Lung (tissue), 12 donors: ENCODE results near the gene TTLL10. TPM values are rescaled to one million over a fixed set of nuclear protein-coding genes. Genes with fewer than 3 reads are reported as not detected.

ENCODE experiments used
- ATAC-seq: fragments of 200-7000 bp; cut with Tn5 transposase; one replicate; pipeline ENCODE4 v1.9.1; 2020; ENCODE audit warnings: moderate number of reproducible peaks; ENCODE audit not compliant: insufficient read depth, low FRiP score
- DNase-seq, 3 donors: peaks; one replicate each; pipeline ENCODE4 v3.0.0-alpha.2; 2013 to 2017
- H3K27ac ChIP-seq, 2 donors: one replicate each; pipeline ENCODE4 v1.5.1; 2013; ENCODE audit warnings: mild to moderate bottlenecking in 2 of 2, moderate library complexity in 2 of 2, control low read depth in 1 of 2, inconsistent platforms in 1 of 2, low read depth in 1 of 2, low read length in 1 of 2
- H3K27me3 ChIP-seq, 3 donors: one replicate each; pipeline ENCODE4 v1.5.1; 2013; ENCODE audit warnings: low read length in 2 of 3; ENCODE audit not compliant: control insufficient read depth in 3 of 3, insufficient read depth in 3 of 3
- H3K36me3 ChIP-seq, 4 donors: one replicate each; pipeline ENCODE4 v1.5.1; 2013; ENCODE audit warnings: low read length in 4 of 4, mild to moderate bottlenecking in 1 of 4, moderate library complexity in 1 of 4; ENCODE audit not compliant: control insufficient read depth in 4 of 4, insufficient read depth in 4 of 4
- H3K4me1 ChIP-seq, 5 donors: one replicate each; pipeline ENCODE4 v1.5.1; 2013; ENCODE audit warnings: low read length in 5 of 5, mild to moderate bottlenecking in 2 of 5, moderate library complexity in 1 of 5; ENCODE audit not compliant: control insufficient read depth in 5 of 5, insufficient read depth in 5 of 5
- H3K4me3 ChIP-seq: one replicate; pipeline ENCODE4 v1.5.1; 2013; ENCODE audit warnings: mild to moderate bottlenecking, control low read depth, moderate library complexity
- H3K9ac ChIP-seq, 2 donors: one replicate each; pipeline ENCODE4 v1.5.1; 2013; ENCODE audit warnings: low read length in 2 of 2, control low read depth in 1 of 2; ENCODE audit not compliant: insufficient read depth in 1 of 2
- H3K9me3 ChIP-seq, 4 donors: one replicate each; pipeline ENCODE4 v1.5.1; 2013; ENCODE audit warnings: low read length in 3 of 4, mild to moderate bottlenecking in 1 of 4, moderate library complexity in 1 of 4; ENCODE audit not compliant: control insufficient read depth in 4 of 4, insufficient read depth in 3 of 4
- CTCF ChIP-seq: IDR thresholded peaks from 2 replicates; pipeline ENCODE4 v1.5.1; 2012; ENCODE audit warnings: mild to moderate bottlenecking; ENCODE audit errors: control extremely low read depth, extremely low read depth
- WGBS, 2 donors: extraction: QIAGEN DNeasy Blood & Tissue Kit; methylation state at CpG; one replicate each; pipeline ENCODE4 v1.1.7; 2013; 5-methylcytosine and 5-hydroxymethylcytosine counted together
- polyA plus RNA-seq, 2 donors: library from polyadenylated mRNA; stranded (reverse); fragments of 200-250 nt; gene quantifications; one replicate each; pipeline ENCODE4 v1.2.1, GENCODE V29; 2013
- total RNA-seq, 2 donors: library from RNA; depleted of rRNA in 1 of 2; stranded (reverse); fragments of >200 nt in 1 of 2; gene quantifications; one replicate each; pipeline ENCODE4 v1.2.1, GENCODE V29; 2014 to 2021
- donor health status: control.
- donor health status: control.
- donor health status: Bipolar disorder and iron deficiency.
- donor health status: healthy.
- donor health status: DM: yes; HTN: yes; CAD: no.

Gene TTLL10
- total and polyA plus RNA-seq, 4 donors = 3.7 to 19.7 (median 4.5) TPM

- peaks cover 0 to 6% (median 3%) of the 10 kb centered on the region in 3 donors for H3K27me3 ChIP-seq
- no peak overlapping the region for H3K9ac ChIP-seq
- H3K27ac ChIP-seq = no peak overlapping the region
- ATAC-seq = no peak
- DNase-seq = no peak
- no peaks in the 10 kb centered on the region for H3K9me3 ChIP-seq
- H3K36me3 ChIP-seq = no peaks in the 10 kb centered on the region
- TF ChIP-seq CTCF = no peak
- 85 to 93% methylated on average over 9 of the region's 9 CpGs for WGBS, 2 donors
- no peaks in the 10 kb centered on the region for H3K4me1 ChIP-seq
- H3K4me3 ChIP-seq = no peak overlapping the region
These were observed 28.1 kb upstream of the TTLL10 start for GRCh38 chr1:1145547-1145914.

GRCh38 chr1:1146026-1146425 is 27.7 kb upstream of the TTLL10 start:
- H3K9me3 ChIP-seq = no peaks in the 10 kb centered on the region
- no peak overlapping the region for H3K9ac ChIP-seq
- peaks cover 0 to 6% (median 0%) of the 10 kb centered on the region in 3 donors for H3K27me3 ChIP-seq
- H3K4me3 ChIP-seq = no peak overlapping the region
- no peak overlapping the region for H3K27ac ChIP-seq
- 88 to 93% methylated on average over 14 of the region's 14 CpGs for WGBS, 2 donors
- no peak for TF ChIP-seq CTCF
- no peak for ATAC-seq
- H3K4me1 ChIP-seq = no peaks in the 10 kb centered on the region
- no peak for DNase-seq
- H3K36me3 ChIP-seq = no peaks in the 10 kb centered on the region

GRCh38 chr1:1146596-1146995 is 27.1 kb upstream of the TTLL10 start:
- WGBS, 2 donors = 93 to 99% methylated on average over 15 of the region's 15 CpGs
- Histone ChIP-seq H3K27me3 (peaks cover 0 to 6% (median 0%) of the 10 kb centered on the region in 3 donors), H3K4me3 (no peak overlapping the region), H3K4me1 (no peaks in the 10 kb centered on the region), H3K36me3 (no peaks in the 10 kb centered on the region), H3K9me3 (no peaks in the 10 kb centered on the region), H3K9ac (no peak overlapping the region), H3K27ac (no peak overlapping the region)
- no peak for TF ChIP-seq CTCF
- no peak for ATAC-seq
- no peak for DNase-seq

- Histone ChIP-seq H3K9me3 (no peaks in the 10 kb centered on the region), H3K27ac (no peak overlapping the region), H3K9ac (no peak overlapping the region), H3K4me1 (no peaks in the 10 kb centered on the region), H3K27me3 (peaks cover 0 to 6% (median 0%) of the 10 kb centered on the region in 3 donors), H3K4me3 (no peak overlapping the region), H3K36me3 (no peaks in the 10 kb centered on the region)
- ATAC-seq (no peak), DNase-seq (no peak)
- TF ChIP-seq CTCF = no peak
- 92 to 94% methylated on average over 13 of the region's 13 CpGs for WGBS, 2 donors
These were observed 25.6 kb upstream of the TTLL10 start for GRCh38 chr1:1148061-1148460.
